Naive thymus-derived CD8-positive, alpha-beta T cell (primary cell): ENCODE results near the gene CTIF. TPM values are rescaled to one million over a fixed set of nuclear protein-coding genes. Genes with fewer than 3 reads are reported as not detected.

Experiments
- ATAC-seq, 2 donors: fragments of 150-1000 bp; cut with Tn5 transposase in 1 of 2; sonication (Bioruptor Pico), chemical (Tn5 transposase) in 1 of 2; 1 replicate in 1 of 2; 2 replicates in 1 of 2; pipeline ENCODE4 v1.10.0; 2021; ENCODE audit warnings: mild to moderate bottlenecking in 2 of 2, moderate library complexity in 2 of 2
- POLR2A ChIA-PET: fragments of 350-600 bp; sonication (Branson Sonifier 250); formaldehyde crosslinking; loops from one replicate; lab custom pipeline; 2021; ENCODE audit warnings: antibody characterized with exemption; lab: Charles Lee
- DNase-seq, 10 donors: peaks; one replicate each; pipeline versions ENCODE4 v3.0.0 to v3.0.0-alpha.2; 2020 to 2022
- H3K27ac Mint-ChIP-seq, 10 donors: one replicate each; pipeline ENCODE4 v1.8.0; 2020 to 2022; ENCODE audit warnings: mild to moderate bottlenecking in 10 of 10, mixed read lengths in 10 of 10, moderate library complexity in 4 of 10, inconsistent platforms in 1 of 10
- H3K27me3 Mint-ChIP-seq, 5 donors: one replicate each; pipeline ENCODE4 v1.8.0; 2021 to 2022; ENCODE audit warnings: mixed read lengths in 5 of 5
- H3K36me3 Mint-ChIP-seq, 3 donors: one replicate each; pipeline ENCODE4 v1.8.0; 2020 to 2022; ENCODE audit warnings: mixed read lengths in 3 of 3, mild to moderate bottlenecking in 2 of 3, inconsistent platforms in 1 of 3
- H3K4me1 Mint-ChIP-seq, 4 donors: one replicate each; pipeline ENCODE4 v1.8.0; 2021 to 2022; ENCODE audit warnings: mixed read lengths in 4 of 4
- H3K4me3 Mint-ChIP-seq, 10 donors: one replicate each; pipeline ENCODE4 v1.8.0; 2020 to 2022; ENCODE audit warnings: mild to moderate bottlenecking in 10 of 10, mixed read lengths in 10 of 10, moderate library complexity in 6 of 10, inconsistent platforms in 1 of 10
- H3K9me3 Mint-ChIP-seq, 9 donors: one replicate each; pipeline ENCODE4 v1.8.0; 2020 to 2022; ENCODE audit warnings: mixed read lengths in 9 of 9, mild to moderate bottlenecking in 3 of 9, inconsistent platforms in 1 of 9, moderate library complexity in 1 of 9
- polyA plus RNA-seq, 3 donors: library from polyadenylated mRNA; unstranded; fragments of 300-500 nt; fragmentation: Illumina TruSeq; gene quantifications; one replicate each; pipeline ENCODE4 v1.2.3, GENCODE V29; 2021
- total RNA-seq, 8 experiments: library from RNA in 2 of 8; stranded (reverse) in 2 of 8; gene quantifications; one replicate each; pipeline ENCODE4 v1.2.3 and lab custom pipeline; 2021 to 2026

The CTIF gene
- total and polyA plus RNA-seq, 5 experiments from 2014 or later: 0.06 to 3.4 (median 2.0) TPM; not detected in 2

- ATAC-seq (no peak), DNase-seq (no peak)
- POLR2A ChIA-PET: interaction anchor here (0.5 kb wide), 1 partner anchor 95 kb away, joined by 3 read pairs; no protein-coding TSS in a partner anchor
- Mint-ChIP-seq H3K4me3 (no peak overlapping the region), H3K4me1 (peaks cover 0 to 11% (median 5%) of the 10 kb centered on the region in 4 donors), H3K9me3 (no peaks in the 10 kb centered on the region), H3K36me3 (no peaks in the 10 kb centered on the region), H3K27me3 (peaks cover 0 to 3% (median 0%) of the 10 kb centered on the region in 5 donors), H3K27ac (no peak overlapping the region)
Measured at GRCh38 chr18:48859311-48860268, 320.8 kb downstream of the CTIF start.

- Mint-ChIP-seq H3K27me3 (peaks cover 0 to 3% (median 0%) of the 10 kb centered on the region in 5 donors), H3K4me1 (peaks cover 0 to 7% (median 1%) of the 10 kb centered on the region in 4 donors), H3K27ac (peak overlapping the region in 1 of 10 donors; percentile 76), H3K36me3 (no peaks in the 10 kb centered on the region), H3K4me3 (no peak overlapping the region), H3K9me3 (peaks cover 0 to 2% (median 0%) of the 10 kb centered on the region in 9 donors)
- DNase-seq (no peak), ATAC-seq (no peak)
- POLR2A ChIA-PET: interaction anchor here (0.5 kb wide), 1 partner anchor 94 kb away, joined by 3 read pairs; no protein-coding TSS in a partner anchor
Measured at GRCh38 chr18:48860269-48861180, 321.7 kb downstream of the CTIF start.

- ATAC-seq (no peak), DNase-seq (no peak)
- POLR2A ChIA-PET: no interaction called here
- H3K36me3 Mint-ChIP-seq: no peaks in the 10 kb centered on the region
- peaks cover 0 to 2% (median 0%) of the 10 kb centered on the region in 4 donors for H3K4me1 Mint-ChIP-seq
- no peak overlapping the region for H3K4me3 Mint-ChIP-seq
- H3K9me3 Mint-ChIP-seq: peaks cover 0 to 4% (median 0%) of the 10 kb centered on the region in 9 donors
- peaks cover 0 to 3% (median 0%) of the 10 kb centered on the region in 5 donors for H3K27me3 Mint-ChIP-seq
- no peak overlapping the region for H3K27ac Mint-ChIP-seq
Measured at GRCh38 chr18:48861181-48861708, 322.4 kb downstream of the CTIF start.

GRCh38 chr18:48862132-48862531 is 323.3 kb downstream of the CTIF start:
- DNase-seq (no peak), ATAC-seq (no peak)
- peak overlapping the region in 1 of 10 donors; percentile 35 for H3K27ac Mint-ChIP-seq
- no peaks in the 10 kb centered on the region for H3K36me3 Mint-ChIP-seq
- no peak overlapping the region for H3K4me3 Mint-ChIP-seq
- H3K4me1 Mint-ChIP-seq: peaks cover 0 to 2% (median 0%) of the 10 kb centered on the region in 4 donors
- peaks cover 0 to 3% (median 0%) of the 10 kb centered on the region in 5 donors for H3K27me3 Mint-ChIP-seq
- POLR2A ChIA-PET: no interaction called here
- peaks cover 0 to 6% (median 0%) of the 10 kb centered on the region in 9 donors for H3K9me3 Mint-ChIP-seq

DNA sequence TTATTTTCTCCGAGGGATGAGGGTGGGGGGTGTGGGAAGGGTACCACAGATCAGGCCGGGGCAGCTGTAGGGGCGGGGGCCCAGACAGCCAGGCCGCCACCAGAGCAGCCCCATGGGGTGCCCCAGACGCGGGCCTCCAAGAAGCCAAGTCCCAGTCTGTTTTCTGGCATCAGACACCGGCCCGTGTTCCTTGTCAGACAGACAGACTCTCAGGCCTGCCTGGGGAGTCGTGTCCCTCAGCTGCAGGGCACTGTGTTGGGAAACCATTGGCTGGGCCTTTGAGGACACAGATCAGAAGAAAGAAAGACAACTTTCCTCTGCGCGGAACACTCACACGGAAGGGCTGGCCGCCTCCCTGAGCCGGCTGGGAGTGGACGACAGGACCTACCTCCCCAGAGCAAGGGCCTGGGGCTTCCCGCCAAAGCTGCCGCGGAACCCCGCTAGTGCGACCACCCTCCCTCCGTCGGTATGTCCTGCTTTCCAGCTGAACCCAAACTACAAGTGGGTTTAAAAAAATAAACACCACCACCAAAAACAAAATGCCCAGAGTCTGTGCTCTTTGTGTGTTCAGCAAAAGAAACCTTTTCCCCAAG is 323.9 kb downstream of the CTIF start:
- ATAC-seq (no peak), DNase-seq (no peak)
- H3K27ac Mint-ChIP-seq: no peak overlapping the region
- H3K4me3 Mint-ChIP-seq: no peak overlapping the region
- H3K4me1 Mint-ChIP-seq: peaks cover 0 to 2% (median 0%) of the 10 kb centered on the region in 4 donors
- POLR2A ChIA-PET: no interaction called here
- H3K36me3 Mint-ChIP-seq: no peaks in the 10 kb centered on the region
- peaks cover 0 to 6% (median 0%) of the 10 kb centered on the region in 9 donors for H3K9me3 Mint-ChIP-seq
- H3K27me3 Mint-ChIP-seq: peaks cover 0 to 3% (median 0%) of the 10 kb centered on the region in 5 donors

DNA sequence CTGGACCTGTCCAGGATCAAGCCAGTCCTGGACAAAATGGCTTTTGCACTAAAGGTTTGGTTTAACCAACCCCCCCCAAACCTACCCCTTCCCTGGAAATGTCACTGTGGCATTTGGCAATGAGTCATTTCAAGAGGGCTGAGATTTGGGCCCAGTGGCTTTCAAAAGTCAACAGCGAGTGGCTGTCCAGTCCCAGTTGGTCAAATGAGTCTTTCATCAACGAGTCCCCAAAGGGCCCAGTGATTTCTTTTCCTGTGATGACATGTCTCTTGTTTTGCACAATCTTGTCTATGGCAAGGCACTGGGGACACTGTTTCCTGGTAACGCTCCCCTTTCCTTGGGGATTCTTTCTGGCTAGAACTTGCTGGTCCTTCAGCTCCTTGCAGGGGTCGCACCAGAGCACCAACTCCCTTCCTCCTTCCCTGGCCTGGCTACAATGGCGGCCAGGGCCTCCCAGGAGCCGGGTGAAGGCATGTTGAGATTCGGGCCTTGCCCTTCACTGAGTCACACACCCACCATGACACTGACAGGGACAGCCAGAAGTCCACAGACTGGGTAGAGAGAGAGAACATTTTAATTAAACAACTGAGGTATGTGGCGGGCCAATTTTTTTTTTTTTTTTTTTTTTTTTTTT is 324.7 kb downstream of the CTIF start:
- Mint-ChIP-seq H3K9me3 (peaks cover 0 to 6% (median 0%) of the 10 kb centered on the region in 9 donors), H3K27me3 (peaks cover 0 to under 1% (median 0%) of the 10 kb centered on the region in 5 donors), H3K27ac (no peak overlapping the region), H3K4me1 (peaks cover 0 to 8% (median 3%) of the 10 kb centered on the region in 4 donors), H3K4me3 (no peak overlapping the region), H3K36me3 (no peaks in the 10 kb centered on the region)
- ATAC-seq (no peak), DNase-seq (no peak)
- POLR2A ChIA-PET: no interaction called here

DNA sequence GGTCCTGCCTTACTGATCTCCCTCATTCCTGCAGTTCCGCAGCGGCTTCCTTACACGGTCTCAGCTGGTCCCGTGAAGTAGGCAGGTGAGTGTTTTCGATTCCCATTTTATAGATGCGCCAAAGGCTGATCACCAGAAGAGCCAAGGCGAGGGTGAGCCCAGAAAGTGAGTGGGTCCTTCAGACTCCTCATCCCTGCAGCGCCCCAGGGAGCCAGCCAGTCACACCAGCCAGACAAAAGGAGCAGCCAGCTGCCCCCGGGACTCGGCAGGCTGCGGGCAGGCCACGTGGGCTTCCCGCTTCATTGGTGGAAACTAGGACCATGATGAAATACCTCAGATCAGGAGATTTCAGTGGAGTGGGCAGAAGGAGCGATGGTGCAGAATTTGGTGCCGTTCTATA is 326.0 kb downstream of the CTIF start:
- DNase-seq (no peak), ATAC-seq (no peak)
- no peak overlapping the region for H3K4me3 Mint-ChIP-seq
- no peak overlapping the region for H3K27ac Mint-ChIP-seq
- H3K9me3 Mint-ChIP-seq: peaks cover 0 to 6% (median 0%) of the 10 kb centered on the region in 9 donors
- POLR2A ChIA-PET: no interaction called here
- H3K27me3 Mint-ChIP-seq: peaks cover 0 to 4% (median 0%) of the 10 kb centered on the region in 5 donors
- H3K4me1 Mint-ChIP-seq: peaks cover 0 to 15% (median 6%) of the 10 kb centered on the region in 4 donors
- no peaks in the 10 kb centered on the region for H3K36me3 Mint-ChIP-seq

DNA sequence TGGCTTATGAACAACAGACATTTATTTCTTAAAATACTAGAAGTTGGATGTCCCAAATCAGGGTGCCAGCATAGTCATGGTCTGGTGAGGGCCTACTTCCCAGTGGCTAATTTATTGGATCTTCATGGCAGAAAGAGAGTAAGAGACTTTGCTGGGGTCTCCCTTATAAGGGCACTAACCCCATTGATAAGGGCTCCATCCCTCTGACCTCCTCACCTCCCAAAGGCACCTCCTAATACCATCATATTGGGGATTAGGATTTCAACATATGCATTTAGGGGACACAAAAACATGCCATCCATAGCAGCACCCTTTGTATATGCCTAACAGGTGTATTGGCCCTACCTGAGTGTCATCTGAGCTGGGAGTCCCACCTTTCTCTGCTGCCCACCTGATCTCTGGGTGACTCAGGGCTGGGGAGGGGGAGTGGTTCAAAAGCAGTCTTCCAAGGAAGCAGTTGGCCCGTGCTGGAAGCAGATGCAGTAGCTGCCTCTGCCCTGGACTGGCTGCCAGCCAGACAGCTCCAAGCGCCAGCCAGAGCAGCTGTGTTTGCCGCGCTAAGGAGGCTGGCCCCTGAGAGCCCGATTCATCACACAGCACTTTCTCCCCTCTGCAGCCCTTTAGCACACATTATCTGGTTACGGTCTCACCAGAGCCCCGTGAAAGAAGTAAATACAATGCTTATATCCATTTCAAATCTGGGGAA is 327.4 kb downstream of the CTIF start:
- Mint-ChIP-seq H3K27ac (peak overlapping the region in 1 of 10 donors; percentile 10), H3K9me3 (peaks cover 0 to 6% (median 0%) of the 10 kb centered on the region in 9 donors), H3K36me3 (no peaks in the 10 kb centered on the region), H3K27me3 (peaks cover 0 to 4% (median 0%) of the 10 kb centered on the region in 5 donors), H3K4me1 (peaks cover 0 to 17% (median 6%) of the 10 kb centered on the region in 4 donors), H3K4me3 (no peak overlapping the region)
- DNase-seq (no peak), ATAC-seq (no peak)
- POLR2A ChIA-PET: no interaction called here

GRCh38 chr18:48866856-48867255 is 328.0 kb downstream of the CTIF start:
- Mint-ChIP-seq H3K4me1 (peaks cover 0 to 23% (median 7%) of the 10 kb centered on the region in 4 donors), H3K9me3 (peaks cover 0 to 6% (median 0%) of the 10 kb centered on the region in 9 donors), H3K27ac (no peak overlapping the region), H3K36me3 (no peaks in the 10 kb centered on the region), H3K4me3 (no peak overlapping the region), H3K27me3 (peaks cover 0 to 4% (median 0%) of the 10 kb centered on the region in 5 donors)
- POLR2A ChIA-PET: no interaction called here
- no peak for ATAC-seq
- DNase-seq: no peak

DNA sequence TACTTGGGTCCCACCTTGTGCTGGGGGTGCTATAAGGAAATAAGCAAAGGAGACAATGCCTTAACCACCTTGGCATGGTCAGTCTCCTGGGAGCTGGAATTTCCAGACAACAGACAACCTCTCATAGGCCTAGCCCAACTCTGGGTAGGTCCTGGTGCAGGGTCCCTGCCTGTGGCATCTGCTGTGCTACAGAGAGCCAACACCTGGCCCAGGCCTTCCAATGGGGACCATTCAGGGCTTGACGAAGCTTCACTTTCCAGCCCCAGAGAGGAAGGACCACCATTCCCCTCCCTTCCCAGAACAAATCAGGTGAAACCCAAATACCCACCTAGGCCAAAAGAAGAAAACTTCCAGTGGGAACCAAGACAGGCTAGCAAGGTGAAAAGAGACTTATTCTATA is 329.1 kb downstream of the CTIF start:
- peak overlapping the region in 1 of 10 donors; percentile 70 for H3K4me3 Mint-ChIP-seq
- H3K27ac Mint-ChIP-seq: peak overlapping the region in 3 of 10 donors; percentile 21 to 90 (median 67)
- ATAC-seq: no peak
- H3K9me3 Mint-ChIP-seq: peaks cover 0 to 6% (median 0%) of the 10 kb centered on the region in 9 donors
- no peak for DNase-seq
- no peaks in the 10 kb centered on the region for H3K36me3 Mint-ChIP-seq
- peaks cover 0 to 4% (median 0%) of the 10 kb centered on the region in 5 donors for H3K27me3 Mint-ChIP-seq
- peaks cover 0 to 29% (median 8%) of the 10 kb centered on the region in 4 donors for H3K4me1 Mint-ChIP-seq
- POLR2A ChIA-PET: no interaction called here
